ENCODE results near the gene PTGFRN. TPM values are rescaled to one million over a fixed set of nuclear protein-coding genes. Genes with fewer than 3 reads are reported as not detected.
"Not testable (repeated sequence)": the region's sequence is repeated elsewhere in the genome, so short reads cannot be mapped to it uniquely, and the experiment has no call there.

Gene PTGFRN
- total RNA-seq, 1 donor from 2014 or later: 52.7 TPM

DNA sequence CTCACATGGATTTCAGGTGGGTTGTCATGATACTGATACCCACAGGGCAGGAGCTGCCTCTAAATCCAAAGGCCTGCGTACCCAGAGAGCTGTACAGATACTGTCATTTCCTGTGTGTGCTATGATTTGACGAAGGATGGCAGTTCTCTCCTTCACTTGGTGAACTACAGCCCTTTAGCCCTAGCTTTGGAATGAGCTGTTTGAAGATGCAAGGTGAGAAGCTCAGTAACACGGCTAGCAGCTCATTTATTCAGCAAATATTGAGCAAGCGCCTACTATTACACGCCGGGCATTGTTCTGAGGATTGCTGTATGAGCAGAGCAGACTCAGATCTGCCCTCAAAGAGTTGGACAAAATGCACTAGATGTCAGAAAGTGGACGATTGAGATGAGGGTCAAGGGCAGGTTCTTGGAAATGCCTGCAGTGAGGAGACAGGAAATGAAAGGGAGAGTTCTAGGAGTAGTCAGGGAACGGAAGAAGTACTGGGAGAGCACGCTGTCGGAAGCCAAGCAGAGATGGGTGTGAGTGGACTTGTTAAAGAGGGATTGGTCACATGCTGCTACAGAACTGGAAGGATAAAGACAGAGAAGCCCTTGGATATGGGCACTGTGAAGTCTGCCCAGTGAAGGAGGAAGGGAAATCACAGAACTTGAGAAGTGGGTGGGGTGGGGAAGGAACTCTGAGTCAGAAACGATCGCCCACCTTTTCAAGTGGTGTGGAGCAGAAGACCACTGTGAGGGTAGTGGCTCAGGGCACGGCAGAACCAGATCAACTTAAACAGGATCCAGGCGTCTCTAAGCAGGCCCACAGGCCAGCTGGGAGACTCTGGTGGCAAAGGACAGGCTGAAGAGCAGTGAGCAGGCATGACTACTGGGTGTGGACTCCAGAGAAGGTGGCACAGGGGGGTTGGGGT, 7.1 kb downstream of the PTGFRN start:
- DNase-seq: no peak

DNA sequence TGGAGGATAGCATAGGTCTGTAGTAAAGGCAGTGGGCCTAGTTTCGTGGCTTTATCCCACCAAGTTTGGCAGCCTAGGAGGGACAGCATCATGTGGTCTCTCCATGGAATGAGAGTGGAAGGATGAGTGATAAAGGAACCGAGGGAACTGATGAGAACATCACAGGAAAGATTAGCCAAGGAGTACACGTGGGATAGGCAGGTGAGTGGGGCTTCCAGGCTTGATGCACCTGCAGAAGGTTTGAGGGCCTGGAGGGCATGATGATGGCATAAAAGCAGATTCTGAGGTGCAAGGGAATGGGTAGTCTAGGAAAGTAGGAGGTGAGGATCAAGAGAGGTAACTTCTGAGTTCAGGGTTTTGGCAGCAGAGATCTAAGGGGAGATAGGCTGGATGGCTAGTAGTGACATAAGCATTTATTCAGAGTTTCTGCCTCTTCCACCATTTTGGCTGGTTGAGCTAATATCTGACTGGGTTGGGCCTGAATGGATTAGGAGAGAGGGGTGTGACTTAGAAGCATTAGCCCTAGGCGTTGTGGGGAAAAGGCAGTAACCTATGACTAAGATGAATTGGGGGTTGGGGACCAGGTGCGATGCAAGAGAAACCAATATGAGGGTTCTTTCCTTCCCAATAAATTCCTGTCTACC, 9.1 kb downstream of the PTGFRN start:
- no peak for DNase-seq

DNA sequence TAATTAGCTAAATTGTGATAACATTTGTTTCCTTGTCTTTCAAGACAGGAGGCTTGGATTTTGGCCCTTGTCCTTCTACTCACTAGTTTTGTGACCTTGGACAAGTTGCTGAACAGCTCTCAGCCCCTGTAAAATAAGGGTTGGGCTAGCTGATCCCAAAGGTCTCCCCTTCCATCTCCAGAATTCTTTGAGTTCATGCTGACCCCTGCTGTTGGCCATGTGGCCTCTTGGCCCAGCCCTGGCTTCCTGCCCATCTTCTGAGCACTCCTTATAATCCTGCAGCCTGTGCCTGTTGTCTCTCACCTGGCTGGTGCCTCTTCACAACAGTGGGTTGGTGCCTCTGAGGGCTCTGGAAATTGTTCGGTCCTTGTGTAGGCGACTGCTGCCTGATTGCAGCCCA, 10.1 kb downstream of the PTGFRN start:
- no peak for DNase-seq

DNA sequence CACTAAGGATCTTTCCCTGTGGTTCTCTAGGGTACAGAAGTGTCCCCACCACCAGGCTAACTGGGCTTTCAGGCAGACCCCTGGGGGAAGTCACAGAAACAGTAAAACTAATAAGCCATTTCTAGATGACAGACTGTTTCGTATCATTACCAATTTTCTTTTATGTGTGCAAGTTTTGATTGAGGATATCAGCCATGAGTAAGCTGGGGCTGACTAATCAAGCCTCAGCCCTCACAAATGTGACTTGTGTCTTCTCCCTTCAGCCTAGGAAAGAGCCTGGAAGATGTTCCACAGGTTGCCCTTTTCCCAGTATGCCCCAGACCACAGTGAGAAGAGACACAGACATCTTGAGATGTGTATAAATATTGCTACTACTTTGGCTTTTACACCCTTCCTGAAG, 10.5 kb downstream of the PTGFRN start:
- DNase-seq: no peak

DNA sequence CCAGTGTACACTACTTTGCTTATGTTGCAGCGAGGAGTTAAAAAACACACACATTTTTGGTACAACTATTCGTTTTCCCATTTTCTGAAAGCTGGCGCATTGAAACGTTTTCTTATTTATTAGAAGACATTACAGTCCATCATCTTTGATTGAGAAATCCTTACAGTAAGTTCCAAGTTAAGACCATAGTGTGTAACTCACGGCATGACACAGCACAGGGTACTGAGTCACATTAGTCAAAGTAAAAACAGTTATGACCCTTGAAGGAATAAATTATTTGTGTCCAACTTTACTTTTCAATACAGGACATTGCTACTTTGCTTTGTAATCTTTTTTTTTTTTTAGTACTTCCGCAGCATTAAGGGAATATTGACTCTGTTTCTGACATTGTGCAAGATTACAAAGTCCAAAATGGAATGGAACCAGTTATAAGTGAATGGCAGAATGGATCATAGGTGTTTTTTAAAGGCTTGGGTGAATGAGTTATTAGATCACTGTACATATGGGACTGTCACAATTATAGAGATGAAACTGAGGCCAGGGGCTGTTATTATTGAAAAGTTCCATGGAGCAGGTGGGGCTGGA, 11.7 kb downstream of the PTGFRN start:
- DNase-seq: no peak

DNA sequence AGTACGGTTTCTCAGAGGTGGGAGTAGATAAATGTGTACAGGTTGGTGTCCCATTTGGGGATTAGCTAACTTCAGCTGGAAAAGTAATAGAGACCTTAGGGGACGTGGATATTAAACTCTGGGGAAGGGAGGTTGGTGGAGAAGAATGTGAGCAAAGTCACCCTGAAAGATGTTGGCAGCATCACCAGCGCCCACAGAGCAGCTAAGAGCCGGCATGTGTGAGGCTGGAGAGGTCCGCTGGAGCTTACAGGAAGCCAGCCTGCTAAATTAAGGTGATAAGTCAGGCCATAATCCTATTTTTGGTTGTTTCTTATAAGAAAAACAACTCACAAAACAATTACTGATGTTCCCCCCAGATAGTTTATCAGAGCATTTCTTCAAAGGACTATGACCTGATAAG, 12.2 kb downstream of the PTGFRN start:
- DNase-seq: no peak

DNA sequence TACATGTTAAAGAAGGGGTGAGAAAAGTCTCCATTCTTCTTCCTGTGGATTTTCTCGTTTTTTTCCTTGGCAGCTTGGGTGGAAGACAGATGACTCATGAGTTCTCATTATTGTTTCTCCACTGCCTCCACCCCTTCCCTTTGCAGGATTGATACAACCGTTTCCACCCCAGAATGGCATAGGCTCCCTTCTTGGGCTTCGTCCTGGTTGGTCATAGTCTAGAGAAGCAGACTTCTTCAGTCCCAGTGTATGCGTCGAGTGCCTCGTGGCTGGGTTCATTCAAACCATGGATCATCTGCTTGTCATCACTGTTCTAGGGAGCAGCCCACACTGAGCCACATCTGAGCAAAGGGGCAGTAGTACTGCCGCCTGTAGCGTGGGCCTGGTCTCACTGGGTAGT, 13.7 kb downstream of the PTGFRN start:
- peak; percentile 18 for DNase-seq

DNA sequence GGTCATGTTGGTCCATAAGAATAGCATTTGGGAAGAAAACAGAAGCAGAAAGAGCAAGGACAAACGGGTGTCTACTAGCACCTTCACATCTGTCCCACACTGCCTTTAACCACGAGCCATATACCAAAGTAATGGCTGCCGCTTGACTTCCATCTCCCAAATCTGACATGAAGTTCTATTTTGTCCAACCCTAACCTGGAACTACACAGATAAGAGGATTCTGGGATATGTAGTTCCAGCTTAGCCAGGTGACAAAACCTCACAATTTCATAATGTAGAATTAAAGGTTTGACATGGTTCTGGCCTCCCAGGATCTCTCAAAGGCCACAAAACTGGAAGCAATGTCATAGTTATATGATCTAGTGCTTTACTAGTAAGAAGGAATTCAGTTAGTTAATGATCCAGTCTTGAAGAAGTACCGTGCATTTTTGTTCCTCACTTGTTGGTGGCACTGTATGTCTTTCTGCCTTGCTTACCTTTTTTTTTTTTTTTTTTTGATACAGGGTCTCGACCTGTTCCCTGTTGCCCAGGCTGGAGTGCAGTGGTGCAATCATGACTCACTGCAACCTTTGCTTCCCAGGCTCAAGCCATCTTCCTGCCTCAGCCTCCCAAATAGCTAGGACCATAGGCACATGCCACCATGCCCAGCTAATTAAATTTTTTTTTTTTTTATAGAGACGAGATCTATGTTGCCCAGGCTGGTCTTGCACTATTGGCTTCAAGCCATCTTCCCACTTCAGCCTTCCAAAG, 17.5 kb downstream of the PTGFRN start:
- no peak for DNase-seq

DNA sequence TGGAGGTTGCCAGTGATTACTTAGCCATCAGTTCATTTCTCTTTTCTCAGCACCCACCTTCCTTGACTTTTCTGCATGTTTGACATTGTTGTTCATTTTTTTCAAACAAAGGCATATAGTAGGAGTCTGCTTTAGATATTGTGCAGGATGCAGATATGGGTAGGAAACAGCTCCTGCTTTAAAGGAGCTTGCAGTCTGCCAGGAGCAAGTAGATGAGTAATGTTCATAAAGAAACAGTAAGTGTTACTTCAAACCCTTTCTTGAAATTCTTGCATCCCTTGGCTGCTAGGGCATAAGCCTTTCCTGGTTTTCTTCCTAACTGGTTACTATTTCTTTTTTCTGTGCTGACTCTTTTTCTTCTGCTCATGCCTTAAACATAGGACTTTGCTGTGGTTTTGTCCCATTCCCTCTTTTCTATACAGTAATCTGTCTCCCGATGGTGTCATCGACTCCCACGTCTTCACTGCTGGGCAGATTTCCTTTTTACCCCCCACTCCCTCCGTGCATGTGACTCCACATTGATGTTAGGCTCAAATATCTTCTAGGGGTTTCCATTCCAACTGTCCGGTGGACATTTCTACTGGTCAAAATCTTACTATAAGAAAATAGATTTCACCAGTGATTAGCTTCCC, 20.4 kb downstream of the PTGFRN start:
- no peak for DNase-seq

DNA sequence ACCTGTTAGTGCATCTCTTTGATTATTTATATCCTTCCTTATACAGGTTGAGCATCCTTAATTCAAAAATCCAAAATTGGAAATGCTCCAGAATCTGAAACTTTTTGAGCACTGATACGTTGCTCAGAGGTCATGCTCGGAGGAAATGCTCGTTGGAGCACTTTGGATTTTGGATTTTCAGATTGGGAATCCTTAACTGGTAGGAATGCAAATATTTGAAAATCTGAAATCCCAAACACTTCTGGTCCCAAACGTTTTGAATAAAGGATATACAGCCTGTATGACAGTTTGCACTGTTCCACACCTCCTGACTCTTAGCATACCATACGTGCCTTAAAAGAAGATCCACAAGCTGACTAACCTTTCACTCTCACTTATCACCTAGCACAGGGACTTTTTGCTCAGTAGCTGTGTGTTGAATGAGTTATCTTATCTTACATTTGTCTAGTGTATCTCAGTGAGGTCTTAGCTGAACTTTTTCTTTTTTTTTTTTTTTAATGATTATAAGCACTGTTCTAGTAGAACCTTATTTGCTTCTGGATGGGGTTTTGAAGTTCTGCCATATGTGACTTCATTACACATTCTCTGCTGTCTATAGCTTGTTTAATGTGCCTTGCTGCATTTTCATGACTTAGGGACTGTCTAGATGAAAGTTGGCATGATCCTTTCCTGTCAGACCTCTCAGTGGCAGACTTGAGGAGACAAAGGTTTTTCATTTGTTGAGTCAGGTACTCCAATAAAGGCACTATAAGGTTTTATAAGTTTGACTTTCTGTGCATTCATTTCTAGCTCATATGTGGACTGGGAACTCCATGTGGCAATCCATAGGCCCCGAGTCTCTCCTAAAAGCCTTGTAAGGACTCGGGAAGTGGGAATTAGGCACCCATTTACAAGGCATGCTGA, 21.6 kb downstream of the PTGFRN start:
- no peak for DNase-seq

DNA sequence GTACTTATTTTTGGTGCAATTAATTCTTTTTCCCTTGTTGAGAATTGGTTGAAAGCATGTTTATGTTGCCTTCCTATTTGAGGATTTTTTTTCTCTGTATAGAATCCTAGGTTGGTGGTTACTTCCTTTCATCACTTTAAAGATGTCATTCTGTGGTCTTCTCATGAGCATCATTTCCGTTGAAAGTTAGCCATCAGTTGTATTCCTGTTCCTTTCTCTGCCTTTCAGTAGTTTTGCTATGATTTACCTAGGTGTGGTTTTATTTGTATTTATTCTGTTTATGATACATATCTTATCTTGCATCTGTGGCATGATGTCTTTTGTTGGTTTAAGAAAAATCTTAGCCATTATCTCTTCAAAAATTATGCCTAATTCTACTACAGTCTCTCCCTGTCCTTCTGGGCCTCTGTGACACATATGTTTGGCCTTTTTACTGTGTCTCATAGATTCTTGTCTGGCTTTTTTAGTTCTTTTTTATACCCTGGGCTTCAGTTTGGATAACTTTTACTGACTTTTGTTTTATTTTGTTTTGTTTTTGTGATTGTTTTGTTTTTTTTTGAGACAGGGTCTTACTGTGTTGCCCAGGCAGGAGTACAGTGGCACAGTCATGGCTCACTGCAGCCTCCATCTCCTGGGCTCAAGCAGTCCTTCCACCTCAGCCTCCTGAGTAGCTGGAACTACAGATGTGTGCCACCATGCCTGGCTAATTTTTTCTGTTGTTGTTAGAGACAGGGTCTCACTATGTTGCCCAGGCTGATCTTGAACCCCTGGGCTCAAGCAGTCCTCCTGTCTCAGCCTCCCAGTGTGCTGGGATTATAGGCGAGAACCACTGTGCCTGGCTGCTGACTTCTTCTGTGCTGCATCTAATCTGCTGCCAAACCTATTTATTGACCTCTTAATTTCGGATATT, 24.1 kb downstream of the PTGFRN start:
- no peak for DNase-seq

DNA sequence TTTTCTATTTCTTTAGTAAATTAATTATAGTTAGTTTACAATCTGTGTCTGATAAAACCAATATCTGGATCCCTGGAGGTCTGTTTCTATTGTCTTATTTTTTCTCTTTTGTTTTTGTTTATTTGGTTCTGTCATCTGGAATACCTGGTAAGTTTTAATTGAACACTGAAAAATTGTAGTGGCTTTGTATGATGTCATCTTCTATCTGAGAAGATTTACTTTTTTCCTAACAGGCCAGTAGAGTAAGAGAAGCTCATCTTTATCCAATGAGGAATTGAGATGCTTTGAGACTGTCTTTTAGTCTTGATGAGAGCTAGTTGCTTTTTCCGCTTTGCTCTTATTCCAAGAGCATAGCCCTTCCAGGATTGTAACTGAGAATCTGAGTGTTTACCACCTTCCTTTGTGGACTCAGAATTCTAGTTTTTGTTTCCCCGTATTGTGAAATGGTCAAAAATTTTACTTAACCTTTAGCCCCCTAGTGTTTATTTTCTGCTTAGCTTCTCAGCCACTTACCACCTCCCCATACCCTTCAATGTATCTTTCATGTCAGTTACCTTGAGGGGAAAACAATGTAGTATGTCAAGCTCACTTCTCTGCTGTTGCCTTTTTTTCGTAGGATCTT, 25.0 kb downstream of the PTGFRN start:
- no peak for DNase-seq

DNA sequence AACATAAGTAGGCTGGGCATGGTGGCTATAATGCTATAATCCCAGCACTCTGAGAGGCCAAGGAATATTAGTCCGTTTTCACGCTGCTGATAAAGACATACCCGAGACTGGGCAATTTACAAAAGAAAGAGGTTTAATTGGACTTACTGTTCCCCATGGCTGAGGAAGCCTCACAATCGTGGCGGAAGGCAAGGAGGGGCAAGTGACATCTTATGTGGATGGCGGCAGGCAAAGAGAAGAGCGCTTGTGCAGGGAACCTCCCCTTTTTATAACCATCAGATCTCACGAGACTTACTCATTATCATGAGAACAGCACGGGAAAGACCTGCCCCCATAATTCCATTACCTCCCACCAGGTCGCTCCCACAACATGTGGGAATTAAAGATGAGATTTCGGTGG, 28.5 kb downstream of the PTGFRN start:
- no peak for DNase-seq

DNA sequence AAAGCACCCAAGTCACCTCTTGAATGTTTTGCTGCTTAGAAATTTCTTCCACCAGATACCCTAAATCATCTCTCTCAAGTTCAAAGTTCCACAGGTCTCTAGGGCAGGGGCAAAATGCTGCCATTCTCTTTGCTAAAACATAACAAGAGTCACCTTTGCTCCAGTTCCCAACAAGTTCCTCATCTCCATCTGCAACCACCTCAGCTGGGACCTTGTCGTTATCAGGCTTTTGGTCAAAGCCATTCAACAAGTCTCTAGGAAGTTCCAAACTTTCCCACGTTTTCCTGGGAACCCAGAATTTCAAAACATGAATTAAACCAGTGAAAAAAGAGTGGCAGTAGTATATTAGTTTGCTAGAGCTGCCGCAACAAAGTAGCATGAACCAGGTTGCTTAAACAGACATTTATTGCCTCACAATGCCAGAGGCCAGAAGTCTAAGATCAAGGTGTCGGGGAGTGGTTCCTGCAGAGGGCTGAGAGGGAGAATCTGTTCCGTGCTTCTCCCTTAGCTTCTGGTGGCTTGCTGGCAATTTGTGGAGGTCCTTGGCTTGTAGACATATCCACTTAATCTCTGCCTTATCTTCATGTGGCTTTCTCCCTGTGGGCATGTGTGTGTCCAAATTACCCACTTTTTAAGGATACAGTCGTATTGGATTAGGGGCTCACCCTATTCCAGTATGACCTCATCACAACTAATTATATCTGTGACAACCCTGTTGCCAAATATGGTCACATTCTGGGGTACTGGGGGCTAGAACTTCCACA, 30.2 kb downstream of the PTGFRN start:
- not testable (repeated sequence) for DNase-seq

DNA sequence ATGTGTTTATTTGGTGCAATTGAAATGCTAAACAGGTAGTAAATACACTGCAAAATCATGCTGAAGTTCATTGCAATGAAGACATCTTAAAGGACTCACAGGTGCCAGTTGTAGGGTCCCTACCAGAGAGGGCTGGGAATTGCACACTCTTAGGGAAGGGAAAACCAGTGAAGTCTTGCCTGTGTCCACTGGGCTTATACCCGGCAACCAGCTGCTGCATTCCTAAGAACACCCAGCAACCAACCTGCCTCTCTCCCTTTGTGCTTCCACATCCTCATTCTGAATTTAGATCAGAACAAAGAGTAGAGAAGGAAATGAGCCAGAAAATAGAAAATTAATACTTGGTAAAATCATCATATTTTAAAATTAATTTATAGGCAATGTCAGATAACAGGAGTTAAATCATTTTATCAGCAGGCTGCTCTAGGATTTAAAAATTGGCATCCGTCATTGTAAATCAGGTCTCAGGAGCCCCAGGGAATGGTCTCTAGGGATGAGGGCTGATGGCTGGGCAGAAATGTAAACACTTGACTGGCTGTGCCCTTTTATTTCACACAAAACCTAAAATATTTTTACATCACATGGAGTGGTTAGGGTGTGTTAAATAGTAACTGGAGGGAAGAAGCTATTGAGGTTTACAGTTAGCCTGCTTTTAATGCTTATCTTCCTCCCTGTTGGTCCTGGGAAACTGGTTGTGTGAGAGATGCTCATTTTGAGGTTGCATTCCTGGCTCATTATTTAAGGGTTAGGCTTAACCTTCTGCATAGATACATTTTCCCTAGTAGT, 31.3 kb downstream of the PTGFRN start:
- no peak for DNase-seq

DNA sequence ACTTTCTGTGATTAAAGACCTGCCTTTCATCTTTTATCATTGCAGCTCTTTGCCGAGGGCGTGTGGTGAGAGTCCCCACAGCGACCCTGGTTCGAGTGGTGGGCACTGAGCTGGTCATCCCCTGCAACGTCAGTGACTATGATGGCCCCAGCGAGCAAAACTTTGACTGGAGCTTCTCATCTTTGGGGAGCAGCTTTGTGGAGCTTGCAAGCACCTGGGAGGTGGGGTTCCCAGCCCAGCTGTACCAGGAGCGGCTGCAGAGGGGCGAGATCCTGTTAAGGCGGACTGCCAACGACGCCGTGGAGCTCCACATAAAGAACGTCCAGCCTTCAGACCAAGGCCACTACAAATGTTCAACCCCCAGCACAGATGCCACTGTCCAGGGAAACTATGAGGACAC, 32.0 kb downstream of the PTGFRN start:
- DNase-seq: no peak

DNA sequence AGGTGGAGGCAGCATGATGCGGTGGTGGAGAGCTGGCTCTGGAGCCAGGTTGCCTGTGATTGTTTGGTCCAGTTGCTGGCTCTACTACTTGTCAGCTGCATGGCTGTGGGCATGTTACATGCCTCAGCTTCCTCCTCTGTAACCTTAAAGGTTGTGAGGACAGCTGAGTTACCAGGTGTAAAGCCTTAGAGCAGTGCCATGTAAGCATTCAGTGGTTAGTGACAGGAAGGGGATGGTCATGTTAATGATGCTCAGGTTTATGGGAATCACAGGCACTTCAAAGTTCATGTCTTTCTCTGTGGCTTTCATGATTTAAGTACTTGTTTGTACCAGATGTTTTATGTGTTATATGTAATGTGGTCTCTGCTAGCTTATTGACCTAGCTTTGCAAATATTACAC, 32.6 kb downstream of the PTGFRN start:
- no peak for DNase-seq

DNA sequence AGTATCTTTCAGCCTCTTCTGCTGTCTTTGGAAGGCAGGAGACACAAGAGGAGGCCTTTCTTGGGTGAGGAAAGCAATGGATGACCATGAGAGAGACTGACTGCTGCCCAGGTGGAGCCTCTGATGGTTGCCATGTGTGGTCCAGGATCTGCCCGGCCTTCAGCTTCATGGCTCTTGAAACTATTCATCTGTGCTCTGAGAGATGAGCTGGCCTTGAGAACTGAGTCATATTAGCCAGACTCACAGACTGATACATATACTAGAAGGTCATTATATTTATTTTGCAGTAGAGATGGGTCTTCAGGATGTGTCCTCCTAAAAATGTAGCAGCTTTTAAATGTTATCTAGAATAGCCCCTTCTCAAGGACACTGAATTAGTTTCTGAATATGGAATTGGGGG, 33.7 kb downstream of the PTGFRN start:
- DNase-seq: no peak
